Measurements from ENCODE around the gene FHIT.

DNA sequence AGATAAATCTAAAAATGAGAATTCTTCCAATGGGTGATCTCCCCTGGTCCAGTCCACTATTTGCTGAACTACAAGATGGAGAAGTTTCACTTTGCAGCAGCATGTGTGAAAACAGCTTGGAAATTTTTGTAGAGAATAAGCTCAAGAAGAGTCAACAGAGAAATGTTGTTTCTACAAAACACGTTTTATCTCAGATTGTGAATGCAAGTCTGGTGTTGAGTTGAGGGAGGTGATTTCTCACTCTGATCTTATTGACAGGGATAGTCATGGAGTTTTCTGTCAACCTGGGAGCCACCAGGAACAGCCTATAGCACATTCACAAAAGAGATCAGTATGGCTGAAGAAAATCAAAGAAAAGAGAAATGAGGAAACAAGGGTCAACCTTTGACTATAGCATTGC, 1220.3 kb downstream of the FHIT start:
- TF ChIP-seq CTCF (IDR thresholded peaks at IDR 0.05) (no peak), POLR2AphosphoS5 (IDR thresholded peaks at IDR 0.05) (no peak), EP300 (IDR thresholded peaks at IDR 0.05) (no peak)
